Measurements from ENCODE around the gene PROM1.
A peak's percentile ranks its signal among the peaks of the same experiment; 100 is the strongest.

The PROM1 gene

GRCh38 chr4:15961781-15962510 is 121.9 kb downstream of the PROM1 start:
- H3K9me3 ChIP-seq (ENCODE audit: severe bottlenecking): peaks cover 4% of the 10 kb centered on the region
- 0 out of 2 replicates have a peak, but pooled peaks cover 2% of the 10 kb centered on the region for H3K36me3 ChIP-seq
- H3K4me3 ChIP-seq (ENCODE audit: low read depth, low read length): no peak overlapping the region
- no peak overlapping the region for H3K27ac ChIP-seq
- TF ChIP-seq CTCF (IDR thresholded peaks at IDR 0.05; ENCODE audit: low read depth, low read length): no peak
- H3K27me3 ChIP-seq (ENCODE audit: insufficient read depth, low read depth, severe bottlenecking): no peaks in the 10 kb centered on the region
- no peak for DNase-seq

GRCh38 chr4:15958562-15958961 is 125.3 kb downstream of the PROM1 start:
- H3K4me3 ChIP-seq (ENCODE audit: low read depth, low read length): no peak overlapping the region
- H3K9me3 ChIP-seq (ENCODE audit: severe bottlenecking): peaks cover 1% of the 10 kb centered on the region
- H3K36me3 ChIP-seq: no peaks in the 10 kb centered on the region
- no peaks in the 10 kb centered on the region for H3K27me3 ChIP-seq (ENCODE audit: insufficient read depth, low read depth, severe bottlenecking)
- H3K27ac ChIP-seq: no peak overlapping the region
- no peak for TF ChIP-seq CTCF (IDR thresholded peaks at IDR 0.05; ENCODE audit: low read depth, low read length)
- no peak for DNase-seq

- Histone ChIP-seq H3K9me3 (ENCODE audit: severe bottlenecking) (peaks cover 2% of the 10 kb centered on the region), H3K36me3 (no peaks in the 10 kb centered on the region), H3K4me3 (ENCODE audit: low read depth, low read length) (no peak overlapping the region), H3K27ac (no peak overlapping the region), H3K27me3 (ENCODE audit: insufficient read depth, low read depth, severe bottlenecking) (no peaks in the 10 kb centered on the region)
- DNase-seq: peak; percentile 93
- TF ChIP-seq CTCF (IDR thresholded peaks at IDR 0.05; ENCODE audit: low read depth, low read length): peak; percentile 97
Measured at GRCh38 chr4:15956179-15956850, 127.5 kb downstream of the PROM1 start.

- H3K36me3 ChIP-seq: no peaks in the 10 kb centered on the region
- no peak overlapping the region for H3K27ac ChIP-seq
- no peak for DNase-seq
- peaks cover 2% of the 10 kb centered on the region for H3K9me3 ChIP-seq (ENCODE audit: severe bottlenecking)
- no peak overlapping the region for H3K4me3 ChIP-seq (ENCODE audit: low read depth, low read length)
- H3K27me3 ChIP-seq (ENCODE audit: insufficient read depth, low read depth, severe bottlenecking): no peaks in the 10 kb centered on the region
- peak; percentile 63 for TF ChIP-seq CTCF (IDR thresholded peaks at IDR 0.05; ENCODE audit: low read depth, low read length)
Measured at GRCh38 chr4:15955670-15956069, 128.2 kb downstream of the PROM1 start.

- H3K4me3 ChIP-seq (ENCODE audit: low read depth, low read length): no peak overlapping the region
- H3K27ac ChIP-seq: no peak overlapping the region
- H3K27me3 ChIP-seq (ENCODE audit: insufficient read depth, low read depth, severe bottlenecking): no peaks in the 10 kb centered on the region
- no peak for TF ChIP-seq CTCF (IDR thresholded peaks at IDR 0.05; ENCODE audit: low read depth, low read length)
- DNase-seq: no peak
- H3K36me3 ChIP-seq: no peaks in the 10 kb centered on the region
- peaks cover 2% of the 10 kb centered on the region for H3K9me3 ChIP-seq (ENCODE audit: severe bottlenecking)
Measured at GRCh38 chr4:15953625-15954024, 130.2 kb downstream of the PROM1 start.
